Esophagus muscularis mucosa (tissue), 3 donors: ENCODE results near the gene PLCG2.
"Not testable (repeated sequence)": the region's sequence is repeated elsewhere in the genome, so short reads cannot be mapped to it uniquely, and the experiment has no call there.

ENCODE experiments used
- POLR2AphosphoS5 ChIP-seq, 2 donors: sonication (generic); formaldehyde crosslinking; IDR thresholded peaks; one replicate each; pipeline ENCODE4 v1.6.1; 2017; ENCODE audit warnings: antibody characterized with exemption in 2 of 2
- TF ChIP-seq, protein P1 (sequence below), 3 experiments: fragments of 200-600 bp in 2 of 3; fragments of 450-650 bp in 1 of 3; sonication (generic) in 2 of 3; IDR thresholded peaks; one replicate each; pipeline ENCODE4 v1.5.1; 2017 to 2019; ENCODE audit warnings: antibody characterized with exemption in 3 of 3, mild to moderate bottlenecking in 2 of 3, moderate library complexity in 1 of 3

DNA sequence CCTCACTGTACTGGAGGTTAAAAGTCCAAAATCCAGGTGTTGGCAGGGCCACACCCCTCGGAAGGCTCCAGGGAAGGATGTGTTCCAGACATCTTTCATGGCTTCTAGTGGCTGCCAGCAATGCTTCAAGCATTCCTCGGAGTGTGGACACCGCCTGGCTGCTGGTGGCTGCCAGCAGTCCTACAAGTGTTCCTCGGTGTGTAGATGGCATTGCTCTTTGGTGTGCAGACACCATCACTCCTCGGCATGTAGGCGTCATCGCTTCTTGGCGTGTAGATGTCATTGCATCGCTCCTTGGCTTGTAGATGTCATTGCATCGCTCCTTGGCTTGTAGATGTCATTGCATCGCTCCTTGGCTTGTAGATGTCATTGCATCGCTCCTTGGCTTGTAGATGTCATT is 98.4 kb downstream of the PLCG2 start:
- TF ChIP-seq, protein P1, sequence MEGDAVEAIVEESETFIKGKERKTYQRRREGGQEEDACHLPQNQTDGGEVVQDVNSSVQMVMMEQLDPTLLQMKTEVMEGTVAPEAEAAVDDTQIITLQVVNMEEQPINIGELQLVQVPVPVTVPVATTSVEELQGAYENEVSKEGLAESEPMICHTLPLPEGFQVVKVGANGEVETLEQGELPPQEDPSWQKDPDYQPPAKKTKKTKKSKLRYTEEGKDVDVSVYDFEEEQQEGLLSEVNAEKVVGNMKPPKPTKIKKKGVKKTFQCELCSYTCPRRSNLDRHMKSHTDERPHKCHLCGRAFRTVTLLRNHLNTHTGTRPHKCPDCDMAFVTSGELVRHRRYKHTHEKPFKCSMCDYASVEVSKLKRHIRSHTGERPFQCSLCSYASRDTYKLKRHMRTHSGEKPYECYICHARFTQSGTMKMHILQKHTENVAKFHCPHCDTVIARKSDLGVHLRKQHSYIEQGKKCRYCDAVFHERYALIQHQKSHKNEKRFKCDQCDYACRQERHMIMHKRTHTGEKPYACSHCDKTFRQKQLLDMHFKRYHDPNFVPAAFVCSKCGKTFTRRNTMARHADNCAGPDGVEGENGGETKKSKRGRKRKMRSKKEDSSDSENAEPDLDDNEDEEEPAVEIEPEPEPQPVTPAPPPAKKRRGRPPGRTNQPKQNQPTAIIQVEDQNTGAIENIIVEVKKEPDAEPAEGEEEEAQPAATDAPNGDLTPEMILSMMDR (IDR thresholded peaks at IDR 0.05): not testable (repeated sequence)
- not testable (repeated sequence) for TF ChIP-seq POLR2AphosphoS5 (IDR thresholded peaks at IDR 0.05)
